ENCODE results near the gene GPR160.

GRCh38 chr3:170023165-170023564 is 14.6 kb upstream of the GPR160 start:
- TF ChIP-seq POLR2A (IDR thresholded peaks at IDR 0.05; ENCODE audit: borderline replicate concordance, extremely low read depth, insufficient read depth, insufficient read length) (no peak), CTCF (IDR thresholded peaks at IDR 0.05 in 2 of 3, conservative IDR thresholded peaks at IDR 0.05 in 1 of 3; ENCODE audit: borderline replicate concordance in 1 of 3, insufficient read depth in 1 of 3, low read depth in 2 of 3, low read length in 2 of 3) (no peak)
